ENCODE data around the gene NOS1AP.

The NOS1AP gene

DNA sequence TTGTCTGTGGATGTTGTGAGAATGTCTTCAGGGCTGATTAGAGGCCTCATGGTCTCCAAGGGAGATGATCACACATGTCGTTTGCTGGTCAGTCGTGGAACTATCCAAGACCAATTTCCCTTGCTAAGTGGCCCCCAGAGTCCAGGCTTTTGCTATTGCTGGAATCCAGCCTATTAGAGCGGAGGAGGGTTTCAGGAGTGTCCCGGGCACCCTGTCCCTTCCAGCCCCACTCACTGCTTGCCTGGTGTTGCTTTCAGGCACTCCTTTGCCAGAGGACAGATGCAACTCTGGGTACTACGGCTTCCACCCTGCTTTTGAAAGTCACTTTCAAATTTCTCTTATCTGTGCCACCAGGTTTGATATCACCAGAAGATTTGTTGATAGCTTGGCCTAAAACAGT is 149.1 kb downstream of the NOS1AP start:
- no peak for DNase-seq (ENCODE audit: low read depth, low spot score)

DNA sequence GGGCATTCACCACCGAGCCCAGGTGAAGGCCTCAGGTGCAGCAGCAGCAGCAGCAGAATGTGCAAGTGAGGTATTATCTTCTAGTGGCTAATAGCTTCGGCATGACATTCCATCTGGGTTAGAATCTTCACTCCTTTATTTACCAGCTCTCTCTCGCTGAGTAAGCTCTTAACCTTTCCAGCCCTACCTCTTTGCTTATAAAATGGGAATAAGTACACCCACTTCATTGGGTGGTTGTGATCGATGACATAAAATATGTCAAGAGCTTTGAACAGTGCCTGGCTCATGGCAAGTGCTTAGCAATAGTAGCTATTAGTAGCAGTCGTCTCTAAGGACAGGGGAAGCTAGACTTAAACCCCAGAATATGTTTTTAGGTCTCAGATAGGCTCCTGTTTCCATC is 149.5 kb downstream of the NOS1AP start:
- no peak for DNase-seq (ENCODE audit: low read depth, low spot score)

DNA sequence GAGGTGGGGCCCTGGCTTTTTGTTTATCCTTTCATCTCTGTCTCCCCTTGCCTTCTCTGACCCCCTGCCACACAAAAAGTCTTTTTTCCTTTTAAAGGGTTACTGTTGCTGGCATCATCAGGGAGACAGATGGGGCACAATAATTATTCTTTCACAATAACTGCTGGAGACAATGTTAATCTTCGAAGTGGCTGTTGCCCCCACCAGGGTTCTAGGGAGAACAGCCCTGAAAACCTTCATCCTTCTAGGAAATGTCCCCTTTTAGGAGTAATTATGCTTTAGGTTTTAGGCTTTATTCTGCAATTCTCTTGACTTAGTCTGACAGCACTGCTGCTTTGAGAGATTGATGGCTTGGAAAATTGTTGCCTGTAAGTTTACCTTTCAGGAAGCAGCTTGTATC is 150.0 kb downstream of the NOS1AP start:
- no peak for DNase-seq (ENCODE audit: low read depth, low spot score)

GRCh38 chr1:162220009-162220539 is 150.6 kb downstream of the NOS1AP start:
- no peak for DNase-seq (ENCODE audit: low read depth, low spot score)

GRCh38 chr1:162222014-162222413 is 152.5 kb downstream of the NOS1AP start:
- no peak for DNase-seq (ENCODE audit: low read depth, low spot score)

DNA sequence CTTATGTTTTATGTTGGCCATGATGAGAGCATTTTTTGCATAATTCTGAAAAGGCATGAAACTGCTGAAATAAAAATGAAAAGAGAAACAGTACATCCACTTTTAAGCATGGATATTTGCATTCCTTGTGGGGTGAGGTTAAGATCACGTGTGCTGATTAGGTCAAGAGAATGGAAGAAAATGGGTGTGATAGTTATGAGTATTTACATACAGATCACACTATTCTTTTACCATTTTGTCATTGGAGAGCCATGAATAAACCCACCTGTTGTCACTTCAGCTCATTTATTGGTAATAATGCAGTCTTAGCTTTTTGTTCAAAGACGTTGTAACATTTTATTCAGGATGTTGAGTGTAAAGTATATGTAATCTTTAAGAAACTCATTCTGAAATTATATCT is 153.2 kb downstream of the NOS1AP start:
- DNase-seq (ENCODE audit: low read depth, low spot score), result no peak

GRCh38 chr1:162223488-162223887 is 154.0 kb downstream of the NOS1AP start:
- DNase-seq (ENCODE audit: low read depth, low spot score), result no peak

GRCh38 chr1:162224267-162224666 is 154.8 kb downstream of the NOS1AP start:
- no peak for DNase-seq (ENCODE audit: low read depth, low spot score)

DNA sequence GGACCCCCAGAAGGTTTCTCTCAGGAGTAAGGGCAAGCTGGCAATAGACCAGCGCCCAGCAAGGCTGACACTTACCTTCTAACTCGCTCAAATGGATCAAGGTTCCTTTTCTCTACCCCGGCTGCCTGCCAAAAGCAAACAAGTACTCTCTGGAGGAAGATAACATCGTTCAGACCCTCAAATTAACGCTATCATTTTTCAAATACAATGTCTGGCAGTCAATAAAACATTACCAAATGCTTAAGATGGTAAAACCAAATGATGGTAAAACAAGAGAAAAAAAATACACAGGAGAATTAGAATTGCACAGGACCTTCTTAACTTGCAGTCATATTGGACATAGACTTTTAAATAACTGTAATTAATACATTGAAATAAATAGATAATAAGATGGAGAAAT is 159.1 kb downstream of the NOS1AP start:
- DNase-seq (ENCODE audit: low read depth, low spot score), result no peak

DNA sequence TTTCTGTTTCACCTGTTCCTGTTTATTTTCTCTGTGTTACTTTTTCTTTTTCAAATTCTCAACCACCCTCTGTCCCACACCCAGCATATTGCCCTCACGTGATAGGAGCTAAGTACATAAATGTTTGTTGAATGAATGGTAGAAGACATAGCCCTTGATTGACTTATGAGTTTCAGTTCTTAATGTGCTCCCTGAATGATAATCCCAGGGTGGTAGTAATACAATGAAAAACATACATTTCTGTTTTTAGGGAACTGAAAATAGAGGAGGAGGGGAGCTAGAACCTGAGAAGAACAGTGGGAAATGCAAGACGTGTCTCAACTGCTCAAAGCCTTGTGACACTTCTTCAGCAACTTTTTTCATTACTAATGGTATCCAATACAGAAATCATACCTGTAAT is 160.1 kb downstream of the NOS1AP start:
- DNase-seq (ENCODE audit: low read depth, low spot score), result no peak

- no peak for DNase-seq (ENCODE audit: low read depth, low spot score)
Observed at GRCh38 chr1:162230096-162230495, 160.6 kb downstream of the NOS1AP start.

DNA sequence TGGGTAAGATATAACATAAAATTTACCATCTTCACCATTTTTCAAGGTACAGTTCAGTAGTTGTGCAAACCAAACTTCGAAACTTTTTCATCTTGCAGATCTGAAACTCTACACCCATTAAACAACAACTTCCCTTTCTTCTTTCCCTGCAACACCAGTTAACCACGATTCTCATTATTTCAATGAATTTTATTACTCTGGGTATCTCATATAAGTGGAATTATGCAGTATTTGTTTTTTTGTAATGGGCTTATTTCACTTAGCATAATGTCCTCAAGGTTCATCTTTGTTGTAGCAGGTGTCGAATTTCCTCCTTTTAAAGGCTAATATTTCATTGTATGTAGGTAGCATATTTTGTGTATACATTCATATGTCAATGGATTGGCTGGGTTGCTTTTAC is 161.0 kb downstream of the NOS1AP start:
- DNase-seq (ENCODE audit: low read depth, low spot score), result no peak

- DNase-seq (ENCODE audit: low read depth, low spot score), result no peak
Observed at GRCh38 chr1:162232034-162232711, 162.7 kb downstream of the NOS1AP start.

DNA sequence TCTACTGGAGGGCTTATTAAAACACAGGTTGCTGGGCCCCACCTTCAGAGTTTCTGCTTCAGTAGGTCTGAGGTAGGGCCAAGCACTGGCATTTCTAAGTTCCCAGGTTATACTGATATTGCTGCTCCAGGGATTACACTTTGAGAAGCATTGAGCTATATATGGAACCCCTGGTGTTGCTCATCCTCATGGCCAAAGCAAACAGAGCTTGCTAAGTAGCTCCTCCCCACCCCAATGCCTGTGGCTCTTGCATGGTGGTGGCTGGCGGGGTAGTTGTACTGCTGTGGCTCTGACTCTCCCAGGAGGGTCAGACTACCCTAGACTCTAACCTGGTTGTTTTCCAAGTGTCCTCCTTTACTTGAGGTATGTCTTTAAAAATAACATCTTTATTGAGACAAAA is 163.6 kb downstream of the NOS1AP start:
- DNase-seq (ENCODE audit: low read depth, low spot score), result no peak

DNA sequence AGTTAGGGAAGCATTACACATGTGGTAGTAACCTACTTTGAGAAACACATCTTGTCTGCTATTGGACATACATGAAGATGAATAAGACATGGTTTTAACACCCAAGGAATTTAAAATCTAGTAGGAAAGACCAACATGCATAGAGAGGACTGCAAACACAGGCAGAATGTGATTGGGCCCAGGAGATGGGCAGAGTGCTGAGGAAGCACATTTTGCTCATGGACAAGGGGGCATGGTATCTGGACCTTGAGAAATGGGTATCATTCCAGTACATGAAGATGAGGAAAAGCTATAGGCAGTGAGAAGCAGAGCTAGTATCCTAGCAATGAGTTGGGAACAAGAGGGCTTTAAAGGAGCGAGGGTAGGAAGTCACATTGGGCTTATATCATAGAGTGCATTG is 164.4 kb downstream of the NOS1AP start:
- no peak for DNase-seq (ENCODE audit: low read depth, low spot score)

DNA sequence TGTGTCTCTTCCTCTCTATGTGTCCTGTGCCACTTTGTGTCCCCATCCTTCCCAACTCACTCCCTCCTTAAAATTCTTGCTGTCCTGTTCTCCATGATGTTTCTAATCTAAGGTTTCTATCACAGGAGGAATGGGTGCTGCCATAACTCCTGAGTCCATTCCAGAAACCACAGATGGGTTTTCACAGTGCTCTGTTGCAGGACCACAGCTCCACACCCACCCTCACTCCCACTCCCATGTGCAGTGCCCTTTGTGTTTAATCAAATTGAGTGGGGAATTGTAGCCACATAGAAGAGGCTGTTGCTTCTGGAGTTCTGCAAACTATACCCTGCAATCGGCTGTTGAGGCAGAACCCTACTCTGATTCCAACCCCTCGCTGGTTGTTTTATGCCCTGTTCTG is 165.1 kb downstream of the NOS1AP start:
- no peak for DNase-seq (ENCODE audit: low read depth, low spot score)

- no peak for DNase-seq (ENCODE audit: low read depth, low spot score)
Observed at GRCh38 chr1:162235241-162235800, 165.8 kb downstream of the NOS1AP start.

- DNase-seq (ENCODE audit: low read depth, low spot score), result no peak
Observed at GRCh38 chr1:162236201-162236600, 166.7 kb downstream of the NOS1AP start.

DNA sequence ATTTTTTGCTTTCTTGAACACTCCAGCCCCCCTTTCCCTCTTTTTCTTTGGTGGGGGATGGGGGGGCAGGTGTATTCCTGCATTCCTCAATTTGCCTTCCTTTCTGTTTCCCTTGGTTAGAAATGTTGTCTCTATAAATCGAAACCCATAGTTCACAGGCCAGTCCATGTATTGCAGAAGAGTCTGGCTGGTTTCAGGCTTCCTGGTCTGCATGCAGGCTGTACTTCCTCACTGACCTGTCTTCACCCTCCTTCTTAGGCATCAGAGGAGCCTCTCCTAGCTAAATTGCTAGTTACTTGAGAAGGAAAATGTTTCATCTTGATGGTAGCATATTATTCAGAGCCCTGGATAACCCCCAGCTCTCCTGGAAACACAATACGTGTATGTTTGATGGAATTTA is 167.1 kb downstream of the NOS1AP start:
- DNase-seq (ENCODE audit: low read depth, low spot score), result no peak

DNA sequence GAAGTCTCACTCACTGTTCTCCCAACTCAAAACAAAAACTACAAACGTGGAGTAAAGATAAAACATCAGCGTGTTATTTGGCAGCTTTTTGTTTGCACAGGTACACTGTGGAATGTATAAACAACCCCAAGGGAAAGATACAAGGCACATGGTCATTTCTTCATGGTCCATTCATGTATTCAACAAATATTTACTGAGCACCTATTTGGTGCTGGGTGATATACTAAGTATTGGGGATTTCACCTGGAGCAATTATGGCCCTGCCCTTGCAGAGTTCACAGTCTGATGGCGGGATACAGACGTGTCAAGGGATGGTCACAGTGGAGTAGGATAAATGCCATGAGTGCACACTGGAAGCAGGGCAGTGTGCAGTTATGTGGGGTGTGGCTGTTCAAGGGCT is 171.1 kb downstream of the NOS1AP start:
- no peak for DNase-seq (ENCODE audit: low read depth, low spot score)

DNA sequence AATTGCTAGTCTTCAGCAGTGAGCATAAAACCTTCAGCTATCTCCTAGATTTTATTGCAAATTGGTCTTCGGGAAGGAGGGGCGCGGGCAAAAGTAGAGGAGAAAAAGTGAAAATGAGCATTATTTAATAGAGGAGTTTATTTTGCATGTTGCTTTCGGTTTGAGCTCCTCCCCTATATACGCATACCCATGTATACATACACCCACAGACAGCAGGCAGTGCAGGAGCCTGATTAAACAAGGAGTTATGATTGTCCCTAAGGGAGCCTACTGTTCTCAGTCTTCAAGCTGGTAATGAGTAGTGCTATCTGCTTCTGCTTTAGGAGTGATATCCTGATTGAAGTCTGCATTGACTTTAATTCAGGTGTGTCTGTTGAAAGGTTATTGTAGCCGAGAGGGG is 173.3 kb downstream of the NOS1AP start:
- DNase-seq (ENCODE audit: low read depth, low spot score), result no peak

DNA sequence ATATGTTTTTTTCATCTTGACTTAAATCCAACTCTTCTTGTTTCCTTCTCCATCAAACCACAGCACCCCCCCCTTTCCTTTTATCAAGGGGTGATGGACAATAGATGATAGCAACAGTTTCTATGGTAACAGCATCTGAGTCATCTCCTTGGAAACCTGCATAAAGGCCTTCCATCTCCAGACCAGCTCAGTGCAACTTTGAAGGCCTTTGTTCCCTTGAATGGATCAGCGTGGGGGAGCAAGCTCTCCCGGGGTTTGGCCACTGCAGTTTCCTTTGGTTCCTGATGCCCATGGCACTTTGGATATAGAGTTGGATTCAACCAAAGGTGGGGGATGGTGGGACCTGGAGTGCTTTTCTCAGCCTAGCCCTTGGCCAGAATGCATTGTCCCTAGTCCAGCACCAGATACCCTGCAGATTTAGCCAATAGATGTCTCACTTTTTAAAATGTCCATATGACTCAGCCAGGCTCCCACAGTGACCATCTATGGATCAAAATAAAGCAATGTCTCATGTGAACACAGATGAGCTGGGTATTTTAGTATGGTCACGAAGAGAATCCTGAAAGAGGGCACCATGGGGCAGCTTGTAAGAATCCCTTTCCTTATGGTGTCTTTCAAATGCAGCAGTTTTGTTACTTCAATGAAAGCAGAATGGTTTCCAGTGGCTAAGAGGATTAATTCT is 179.5 kb downstream of the NOS1AP start:
- DNase-seq (ENCODE audit: low read depth, low spot score), result no peak

Measured in brain pericyte (primary cell).